Thoracic aorta (tissue), 2 donors: ENCODE data around the gene OPTN. TPM values are rescaled to one million over a fixed set of nuclear protein-coding genes. Genes with fewer than 3 reads are reported as not detected.

ENCODE experiments used
- ATAC-seq: fragments of 150-250 bp; one replicate; pipeline ENCODE4 v1.8.0; 2017; ENCODE audit warnings: low read depth; ENCODE audit not compliant: insufficient number of reproducible peaks, low FRiP score
- DNase-seq: peaks from one replicate; pipeline ENCODE4 v3.0.0-alpha.2; 2020; ENCODE audit warnings: low spot score
- H3K27ac ChIP-seq, 2 donors: fragments of 200-600 bp; sonication (generic); 1 replicate in 1 of 2; 2 replicates in 1 of 2; pipeline ENCODE4 v1.5.1; 2016; ENCODE audit warnings: mild to moderate bottlenecking in 2 of 2, moderate library complexity in 2 of 2
- H3K27me3 ChIP-seq: fragments of 200-600 bp; sonication (generic); replicated peaks from 2 replicates; pipeline ENCODE4 v1.6.0; 2016; ENCODE audit warnings: mild to moderate bottlenecking; ENCODE audit not compliant: insufficient read depth
- H3K36me3 ChIP-seq: fragments of 200-600 bp; sonication (generic); one replicate; pipeline ENCODE4 v1.5.1; 2016
- H3K4me1 ChIP-seq, 2 donors: fragments of 200-600 bp; sonication (generic); 1 replicate in 1 of 2; 2 replicates in 1 of 2; pipeline versions ENCODE4 v1.5.1 to v1.6.0; 2016; ENCODE audit warnings: low read depth in 2 of 2, mild to moderate bottlenecking in 1 of 2; ENCODE audit not compliant: control insufficient read depth in 1 of 2
- H3K4me3 ChIP-seq: fragments of 200-600 bp; sonication (generic); 2 replicates; pipeline ENCODE4 v1.5.1; 2016; ENCODE audit warnings: mild to moderate bottlenecking
- H3K9me3 ChIP-seq: fragments of 200-600 bp; sonication (generic); 2 replicates; pipeline ENCODE4 v1.5.1; 2016
- CTCF ChIP-seq: fragments of 200-600 bp; sonication (generic); IDR thresholded peaks from one replicate; pipeline ENCODE4 v1.5.1; 2019; ENCODE audit warnings: antibody characterized with exemption
- total RNA-seq, 2 donors: library from RNA; depleted of rRNA; stranded (reverse); fragments of >200 nt; gene quantifications; one replicate each; pipeline versions ENCODE4 v1.1.0 to v1.2.3, GENCODE V29; 2016

Gene OPTN
- total RNA-seq, 2 donors from 2014 or later: 55.8 to 70.3 TPM

GRCh38 chr10:13121500-13121854 lies 21.5 kb downstream of the OPTN start:
- Histone ChIP-seq H3K4me3 (no peak overlapping the region), H3K27me3 (no peaks in the 10 kb centered on the region), H3K27ac (no peak overlapping the region), H3K4me1 (peaks cover 0 to 3% of the 10 kb centered on the region in 2 donors), H3K36me3 (peaks cover 56% of the 10 kb centered on the region), H3K9me3 (no peaks in the 10 kb centered on the region)
- ATAC-seq (no peak), DNase-seq (no peak)
- no peak for TF ChIP-seq CTCF

GRCh38 chr10:13136651-13137050 lies 36.7 kb downstream of the OPTN start:
- no peaks in the 10 kb centered on the region for H3K9me3 ChIP-seq
- no peaks in the 10 kb centered on the region for H3K27me3 ChIP-seq
- DNase-seq (no peak), ATAC-seq (no peak)
- peaks cover 61% of the 10 kb centered on the region for H3K36me3 ChIP-seq
- H3K27ac ChIP-seq: no peak overlapping the region
- no peak for TF ChIP-seq CTCF
- H3K4me3 ChIP-seq: no peak overlapping the region
- no peaks in the 10 kb centered on the region for H3K4me1 ChIP-seq

GRCh38 chr10:13139150-13139549 lies 39.2 kb downstream of the OPTN start:
- no peaks in the 10 kb centered on the region for H3K4me1 ChIP-seq
- H3K27me3 ChIP-seq: no peaks in the 10 kb centered on the region
- no peak for TF ChIP-seq CTCF
- peaks cover 37% of the 10 kb centered on the region for H3K36me3 ChIP-seq
- no peak for DNase-seq
- H3K27ac ChIP-seq: no peak overlapping the region
- H3K4me3 ChIP-seq: no peak overlapping the region
- ATAC-seq: no peak
- H3K9me3 ChIP-seq: no peaks in the 10 kb centered on the region

- H3K4me3 ChIP-seq: no peak overlapping the region
- no peaks in the 10 kb centered on the region for H3K9me3 ChIP-seq
- no peak for TF ChIP-seq CTCF
- DNase-seq (no peak), ATAC-seq (no peak)
- no peak overlapping the region for H3K27ac ChIP-seq
- no peaks in the 10 kb centered on the region for H3K27me3 ChIP-seq
- peaks cover 34% of the 10 kb centered on the region for H3K36me3 ChIP-seq
- H3K4me1 ChIP-seq: no peaks in the 10 kb centered on the region
Measured at GRCh38 chr10:13139676-13140075, 39.7 kb downstream of the OPTN start.

- DNase-seq: no peak
- no peaks in the 10 kb centered on the region for H3K9me3 ChIP-seq
- H3K27ac ChIP-seq: no peak overlapping the region
- no peak overlapping the region for H3K4me3 ChIP-seq
- peaks cover 23% of the 10 kb centered on the region for H3K36me3 ChIP-seq
- no peaks in the 10 kb centered on the region for H3K27me3 ChIP-seq
- H3K4me1 ChIP-seq: no peaks in the 10 kb centered on the region
- no peak for TF ChIP-seq CTCF
- no peak for ATAC-seq
Measured at GRCh38 chr10:13140627-13141190, 40.7 kb downstream of the OPTN start.
